Head of caudate nucleus (tissue), 42 donors: Measurements from ENCODE around the gene AOPEP.
A peak's percentile ranks its signal among the peaks of the same experiment; 100 is the strongest.

Experiments
- DNase-seq, 42 donors: peaks; one replicate each; pipeline versions ENCODE4 v3.0.0 to v3.0.0-alpha.2; 2020 to 2021; ENCODE audit warnings: mixed read lengths in 7 of 42
- intact Hi-C: fragments of 100-400 bp; cut with DNase I; formaldehyde crosslinking; loops from one replicate; pipeline ENCODE4 v1.15.0; 2022

The AOPEP gene

GRCh38 chr9:95080961-95081647 lies 354.6 kb downstream of the AOPEP start:
- intact Hi-C loops = no loop called here
- peak; percentile 56 to 95 (median 86) for DNase-seq

GRCh38 chr9:95081998-95082397 lies 355.5 kb downstream of the AOPEP start:
- DNase-seq = peak in 11 of 42 donors; percentile 2 to 47 (median 28)
- intact Hi-C loops = no loop called here

DNA sequence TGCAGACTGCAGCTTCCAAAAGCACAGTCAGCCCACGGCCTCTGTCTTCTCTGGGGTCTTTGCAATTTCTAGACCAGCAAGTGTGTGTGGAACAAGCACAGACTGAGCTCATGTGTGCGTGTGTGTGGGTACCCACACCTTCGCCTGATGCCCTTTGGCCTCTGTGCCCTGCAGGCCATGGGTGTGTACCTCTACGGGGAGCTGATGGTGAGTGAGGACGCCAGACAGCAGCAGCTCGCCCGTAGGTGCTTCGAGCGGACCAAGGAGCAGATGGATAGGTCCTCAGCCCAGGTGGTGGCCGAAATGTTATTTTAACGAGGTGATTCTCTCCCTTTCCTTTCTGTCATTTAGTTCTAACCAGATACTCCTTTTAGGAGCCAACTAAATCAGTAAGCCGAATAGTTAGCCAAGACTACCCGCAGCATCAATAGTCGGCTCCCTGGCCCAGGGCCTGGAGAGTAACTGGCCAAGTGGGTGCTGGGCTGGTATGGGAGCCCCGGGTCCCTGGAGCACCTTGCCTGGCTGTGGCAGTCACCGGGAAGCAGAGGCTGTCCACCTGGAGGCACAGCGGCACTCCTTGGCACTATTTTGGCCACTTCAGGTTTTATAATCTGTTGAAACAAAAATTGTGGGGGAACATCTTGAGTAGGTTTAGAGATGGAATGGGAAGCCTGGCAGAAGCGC lies 356.0 kb downstream of the AOPEP start:
- intact Hi-C loops = no loop called here
- peak in 13 of 42 donors; percentile 2 to 66 (median 32) for DNase-seq

GRCh38 chr9:95083086-95083768 lies 356.7 kb downstream of the AOPEP start:
- intact Hi-C loops = no loop called here
- DNase-seq = peak in 12 of 42 donors; percentile 1 to 30 (median 15)

- intact Hi-C loops = no loop called here
- DNase-seq = peak in 15 of 42 donors; percentile 2 to 75 (median 44)
Measured at GRCh38 chr9:95084254-95084934, 357.9 kb downstream of the AOPEP start.

GRCh38 chr9:95085036-95085770 lies 358.7 kb downstream of the AOPEP start:
- peak in 14 of 42 donors; percentile 3 to 41 (median 14) for DNase-seq
- intact Hi-C loops = no loop called here

- intact Hi-C loops = no loop called here
- peak in 19 of 42 donors; percentile 6 to 77 (median 40) for DNase-seq
Measured at GRCh38 chr9:95085861-95086563, 359.5 kb downstream of the AOPEP start.

DNA sequence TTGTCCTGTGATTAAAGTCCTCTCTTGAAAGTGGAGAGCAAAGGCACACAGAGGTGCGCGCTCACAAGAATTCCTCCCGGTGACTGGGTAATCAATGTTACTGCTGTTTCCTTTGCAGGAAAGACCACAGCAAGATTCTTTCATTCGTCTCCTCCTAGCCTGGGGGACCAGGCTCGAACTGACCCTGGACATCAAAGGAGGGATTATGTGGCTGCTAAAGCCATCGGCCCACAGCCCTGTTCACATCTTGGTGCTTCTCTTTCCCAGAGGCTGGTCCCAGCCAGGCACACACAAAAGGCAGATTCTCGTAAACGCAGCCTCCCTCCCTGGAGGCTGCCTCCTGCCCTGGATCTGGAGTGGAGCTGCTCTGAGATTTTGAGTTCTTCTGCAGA lies 360.1 kb downstream of the AOPEP start:
- intact Hi-C loops = no loop called here
- DNase-seq = peak in 13 of 42 donors; percentile 2 to 65 (median 34)

DNA sequence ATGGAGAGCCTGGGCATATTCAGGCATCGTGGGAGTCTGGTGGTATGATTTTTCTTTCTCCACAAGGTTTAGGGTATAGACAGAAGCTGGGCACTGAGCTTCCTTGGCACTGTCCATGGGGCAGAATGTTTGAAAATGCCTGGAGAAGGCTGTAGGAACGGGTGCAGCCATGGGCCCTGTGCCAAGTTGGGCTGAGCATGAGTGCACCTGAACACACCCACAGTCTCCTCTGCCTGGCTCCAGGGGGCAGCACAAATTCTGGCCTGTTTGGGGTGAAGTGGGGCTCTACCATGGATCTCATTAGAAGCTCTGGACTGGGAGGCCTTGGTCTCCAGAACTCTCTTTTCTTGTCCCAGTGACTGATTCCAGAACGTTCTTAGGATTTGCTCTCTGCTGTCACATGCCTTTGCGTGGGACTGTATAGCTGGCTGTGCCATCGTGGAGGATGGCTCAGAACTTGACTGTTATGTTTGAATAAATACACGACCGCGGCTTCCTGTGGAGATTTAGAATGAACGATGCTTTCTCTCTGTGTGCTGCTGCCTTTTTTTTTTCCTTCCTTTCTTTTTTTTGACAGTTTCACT lies 361.3 kb downstream of the AOPEP start:
- DNase-seq = peak in 11 of 42 donors; percentile 9 to 44 (median 28)
- intact Hi-C loops = no loop called here

- peak in 11 of 42 donors; percentile 2 to 39 (median 26) for DNase-seq
- intact Hi-C loops = no loop called here
Measured at GRCh38 chr9:95088421-95089161, 362.1 kb downstream of the AOPEP start.

GRCh38 chr9:95089257-95090022 lies 362.9 kb downstream of the AOPEP start:
- intact Hi-C loops = no loop called here
- DNase-seq = peak in 11 of 42 donors; percentile 2 to 43 (median 20)

GRCh38 chr9:95090023-95090791 lies 363.7 kb downstream of the AOPEP start:
- intact Hi-C loops = no loop called here
- peak in 11 of 42 donors; percentile 8 to 73 (median 55) for DNase-seq

DNA sequence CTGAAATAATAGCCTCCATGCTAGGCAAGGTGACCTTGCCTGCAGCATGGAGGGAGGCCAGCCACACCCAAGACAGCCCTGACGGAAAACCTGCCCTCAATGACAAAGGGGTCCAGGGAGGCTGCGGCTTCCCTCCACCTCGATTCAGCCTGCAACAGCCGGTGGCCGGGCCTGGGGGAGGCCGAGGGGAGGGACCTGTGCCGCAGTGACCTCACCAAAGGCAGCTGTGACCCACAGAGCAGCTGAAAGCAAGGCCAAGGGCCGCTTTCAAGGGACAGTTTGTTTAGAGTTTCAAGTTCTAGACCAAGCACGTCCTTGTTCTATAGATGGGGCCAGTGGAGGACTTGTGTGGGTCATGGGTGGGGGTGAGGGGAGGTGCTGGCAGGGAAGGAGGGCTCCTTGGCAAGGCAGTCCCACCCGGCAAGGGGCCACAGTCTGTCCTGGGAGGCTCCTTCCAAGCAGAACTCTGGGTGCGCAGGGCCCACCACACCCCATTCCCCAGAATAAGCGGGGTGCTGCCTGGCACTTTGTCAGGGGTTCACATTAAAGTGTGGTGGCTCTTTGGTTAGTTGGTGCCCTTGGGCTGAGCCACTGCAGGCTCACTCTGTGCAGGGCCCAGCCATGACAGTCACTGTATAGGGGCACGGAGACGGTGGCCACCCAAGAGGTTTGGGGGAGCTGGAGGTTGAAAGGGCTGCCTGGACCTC lies 364.5 kb downstream of the AOPEP start:
- peak in 8 of 42 donors; percentile 35 to 72 (median 56) for DNase-seq
- intact Hi-C loops = no loop called here

GRCh38 chr9:95091601-95092261 lies 365.2 kb downstream of the AOPEP start:
- DNase-seq = peak in 2 of 42 donors; percentile 21 to 25
- intact Hi-C loops = no loop called here
